ENCODE results near the gene RANBP10.

DNA sequence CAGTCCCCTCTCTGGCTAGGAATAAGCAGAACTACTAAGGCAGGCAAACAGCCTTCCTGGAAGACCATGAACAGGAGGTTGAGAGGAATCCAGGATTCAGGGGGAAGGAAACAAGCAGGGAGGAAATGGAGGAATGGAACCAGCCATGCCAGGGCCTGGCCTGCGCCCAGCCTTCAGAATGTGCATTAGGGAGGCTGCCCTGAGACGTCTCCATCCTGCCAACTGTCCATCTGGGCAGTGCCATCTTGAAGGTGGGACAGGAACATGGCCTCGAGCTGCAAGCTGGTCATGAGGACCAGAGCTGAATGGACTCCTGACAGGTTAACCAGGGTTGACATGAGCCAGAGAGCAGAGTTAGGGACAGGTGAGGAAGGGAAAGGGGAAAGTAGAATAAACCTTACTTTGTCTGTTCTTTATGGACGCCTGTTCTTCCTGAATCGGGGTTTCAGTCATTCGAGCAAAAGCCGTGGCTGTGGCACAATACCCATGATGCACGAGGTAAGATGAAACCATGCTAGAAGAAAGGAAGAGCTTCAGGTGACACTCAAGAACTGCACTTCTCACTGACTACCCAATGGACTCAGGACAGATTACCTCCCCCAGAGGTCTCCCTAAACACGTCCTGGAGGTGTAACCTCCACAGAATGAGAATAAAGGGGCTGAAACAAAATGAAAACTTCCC is 75.1 kb downstream of the RANBP10 start:
- TF ChIP-seq, protein P1, sequence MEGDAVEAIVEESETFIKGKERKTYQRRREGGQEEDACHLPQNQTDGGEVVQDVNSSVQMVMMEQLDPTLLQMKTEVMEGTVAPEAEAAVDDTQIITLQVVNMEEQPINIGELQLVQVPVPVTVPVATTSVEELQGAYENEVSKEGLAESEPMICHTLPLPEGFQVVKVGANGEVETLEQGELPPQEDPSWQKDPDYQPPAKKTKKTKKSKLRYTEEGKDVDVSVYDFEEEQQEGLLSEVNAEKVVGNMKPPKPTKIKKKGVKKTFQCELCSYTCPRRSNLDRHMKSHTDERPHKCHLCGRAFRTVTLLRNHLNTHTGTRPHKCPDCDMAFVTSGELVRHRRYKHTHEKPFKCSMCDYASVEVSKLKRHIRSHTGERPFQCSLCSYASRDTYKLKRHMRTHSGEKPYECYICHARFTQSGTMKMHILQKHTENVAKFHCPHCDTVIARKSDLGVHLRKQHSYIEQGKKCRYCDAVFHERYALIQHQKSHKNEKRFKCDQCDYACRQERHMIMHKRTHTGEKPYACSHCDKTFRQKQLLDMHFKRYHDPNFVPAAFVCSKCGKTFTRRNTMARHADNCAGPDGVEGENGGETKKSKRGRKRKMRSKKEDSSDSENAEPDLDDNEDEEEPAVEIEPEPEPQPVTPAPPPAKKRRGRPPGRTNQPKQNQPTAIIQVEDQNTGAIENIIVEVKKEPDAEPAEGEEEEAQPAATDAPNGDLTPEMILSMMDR (IDR thresholded peaks at IDR 0.05) = no peak
- TF ChIP-seq KDM1A (IDR thresholded peaks at IDR 0.05; ENCODE audit: low read depth) = no peak
- no peak for TF ChIP-seq SMC3 (IDR thresholded peaks at IDR 0.05)
- TF ChIP-seq HDAC2 (IDR thresholded peaks at IDR 0.05) = no peak
- no peak for TF ChIP-seq RFX5 (IDR thresholded peaks at IDR 0.05)
- no peak for TF ChIP-seq POLR2AphosphoS2 (conservative IDR thresholded peaks at IDR 0.05; ENCODE audit: low read length)
- TF ChIP-seq, protein P2, sequence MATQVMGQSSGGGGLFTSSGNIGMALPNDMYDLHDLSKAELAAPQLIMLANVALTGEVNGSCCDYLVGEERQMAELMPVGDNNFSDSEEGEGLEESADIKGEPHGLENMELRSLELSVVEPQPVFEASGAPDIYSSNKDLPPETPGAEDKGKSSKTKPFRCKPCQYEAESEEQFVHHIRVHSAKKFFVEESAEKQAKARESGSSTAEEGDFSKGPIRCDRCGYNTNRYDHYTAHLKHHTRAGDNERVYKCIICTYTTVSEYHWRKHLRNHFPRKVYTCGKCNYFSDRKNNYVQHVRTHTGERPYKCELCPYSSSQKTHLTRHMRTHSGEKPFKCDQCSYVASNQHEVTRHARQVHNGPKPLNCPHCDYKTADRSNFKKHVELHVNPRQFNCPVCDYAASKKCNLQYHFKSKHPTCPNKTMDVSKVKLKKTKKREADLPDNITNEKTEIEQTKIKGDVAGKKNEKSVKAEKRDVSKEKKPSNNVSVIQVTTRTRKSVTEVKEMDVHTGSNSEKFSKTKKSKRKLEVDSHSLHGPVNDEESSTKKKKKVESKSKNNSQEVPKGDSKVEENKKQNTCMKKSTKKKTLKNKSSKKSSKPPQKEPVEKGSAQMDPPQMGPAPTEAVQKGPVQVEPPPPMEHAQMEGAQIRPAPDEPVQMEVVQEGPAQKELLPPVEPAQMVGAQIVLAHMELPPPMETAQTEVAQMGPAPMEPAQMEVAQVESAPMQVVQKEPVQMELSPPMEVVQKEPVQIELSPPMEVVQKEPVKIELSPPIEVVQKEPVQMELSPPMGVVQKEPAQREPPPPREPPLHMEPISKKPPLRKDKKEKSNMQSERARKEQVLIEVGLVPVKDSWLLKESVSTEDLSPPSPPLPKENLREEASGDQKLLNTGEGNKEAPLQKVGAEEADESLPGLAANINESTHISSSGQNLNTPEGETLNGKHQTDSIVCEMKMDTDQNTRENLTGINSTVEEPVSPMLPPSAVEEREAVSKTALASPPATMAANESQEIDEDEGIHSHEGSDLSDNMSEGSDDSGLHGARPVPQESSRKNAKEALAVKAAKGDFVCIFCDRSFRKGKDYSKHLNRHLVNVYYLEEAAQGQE (IDR thresholded peaks at IDR 0.05) = no peak
- TF ChIP-seq RCOR1 (IDR thresholded peaks at IDR 0.05; ENCODE audit: low read depth, low read length) = no peak

Measured in A549 (cell line).